ENCODE data around the gene SDK1.

The SDK1 gene

GRCh38 chr7:3370068-3370830 is 69.2 kb downstream of the SDK1 start:
- H3K27me3 ChIP-seq (replicated peaks; ENCODE audit: control insufficient read depth, insufficient read depth, low read length, poor library complexity, severe bottlenecking), result no peaks in the 10 kb centered on the region
- no peaks in the 10 kb centered on the region for H3K36me3 ChIP-seq (ENCODE audit: control insufficient read depth, insufficient read depth, low read length)
- DNase-seq, result no peak
- no peaks in the 10 kb centered on the region for H3K4me1 ChIP-seq (ENCODE audit: control insufficient read depth, insufficient read depth, low read length, poor library complexity, severe bottlenecking)
- no peaks in the 10 kb centered on the region for H3K9me3 ChIP-seq (ENCODE audit: control insufficient read depth, low read length)
- no peak overlapping the region for H3K4me3 ChIP-seq (ENCODE audit: insufficient read depth, low read depth, low read length, poor library complexity, severe bottlenecking)
- no peak overlapping the region for H3K27ac ChIP-seq (ENCODE audit: insufficient read depth, low read length, poor library complexity, severe bottlenecking)

GRCh38 chr7:3370921-3371320 is 69.9 kb downstream of the SDK1 start:
- DNase-seq, result no peak
- Histone ChIP-seq H3K9me3 (ENCODE audit: control insufficient read depth, low read length) (no peaks in the 10 kb centered on the region), H3K4me1 (ENCODE audit: control insufficient read depth, insufficient read depth, low read length, poor library complexity, severe bottlenecking) (no peaks in the 10 kb centered on the region), H3K27me3 (replicated peaks; ENCODE audit: control insufficient read depth, insufficient read depth, low read length, poor library complexity, severe bottlenecking) (no peaks in the 10 kb centered on the region), H3K4me3 (ENCODE audit: insufficient read depth, low read depth, low read length, poor library complexity, severe bottlenecking) (no peak overlapping the region), H3K36me3 (ENCODE audit: control insufficient read depth, insufficient read depth, low read length) (no peaks in the 10 kb centered on the region), H3K27ac (ENCODE audit: insufficient read depth, low read length, poor library complexity, severe bottlenecking) (no peak overlapping the region)

GRCh38 chr7:3371601-3372000 is 70.5 kb downstream of the SDK1 start:
- H3K27ac ChIP-seq (ENCODE audit: insufficient read depth, low read length, poor library complexity, severe bottlenecking), result no peak overlapping the region
- H3K9me3 ChIP-seq (ENCODE audit: control insufficient read depth, low read length), result no peaks in the 10 kb centered on the region
- H3K4me1 ChIP-seq (ENCODE audit: control insufficient read depth, insufficient read depth, low read length, poor library complexity, severe bottlenecking), result no peaks in the 10 kb centered on the region
- H3K27me3 ChIP-seq (replicated peaks; ENCODE audit: control insufficient read depth, insufficient read depth, low read length, poor library complexity, severe bottlenecking), result no peaks in the 10 kb centered on the region
- DNase-seq, result no peak
- H3K36me3 ChIP-seq (ENCODE audit: control insufficient read depth, insufficient read depth, low read length), result no peaks in the 10 kb centered on the region
- no peak overlapping the region for H3K4me3 ChIP-seq (ENCODE audit: insufficient read depth, low read depth, low read length, poor library complexity, severe bottlenecking)

GRCh38 chr7:3374239-3374638 is 73.2 kb downstream of the SDK1 start:
- no peak for DNase-seq
- H3K9me3 ChIP-seq (ENCODE audit: control insufficient read depth, low read length), result no peaks in the 10 kb centered on the region
- H3K27me3 ChIP-seq (replicated peaks; ENCODE audit: control insufficient read depth, insufficient read depth, low read length, poor library complexity, severe bottlenecking), result no peaks in the 10 kb centered on the region
- no peak overlapping the region for H3K4me3 ChIP-seq (ENCODE audit: insufficient read depth, low read depth, low read length, poor library complexity, severe bottlenecking)
- no peaks in the 10 kb centered on the region for H3K4me1 ChIP-seq (ENCODE audit: control insufficient read depth, insufficient read depth, low read length, poor library complexity, severe bottlenecking)
- no peaks in the 10 kb centered on the region for H3K36me3 ChIP-seq (ENCODE audit: control insufficient read depth, insufficient read depth, low read length)
- no peak overlapping the region for H3K27ac ChIP-seq (ENCODE audit: insufficient read depth, low read length, poor library complexity, severe bottlenecking)

- no peak for DNase-seq
- H3K4me1 ChIP-seq (ENCODE audit: control insufficient read depth, insufficient read depth, low read length, poor library complexity, severe bottlenecking), result no peaks in the 10 kb centered on the region
- H3K36me3 ChIP-seq (ENCODE audit: control insufficient read depth, insufficient read depth, low read length), result no peaks in the 10 kb centered on the region
These were observed 77.5 kb downstream of the SDK1 start for GRCh38 chr7:3378390-3379150.

GRCh38 chr7:3380034-3380433 is 79.0 kb downstream of the SDK1 start:
- H3K36me3 ChIP-seq (ENCODE audit: control insufficient read depth, insufficient read depth, low read length), result no peaks in the 10 kb centered on the region
- H3K9me3 ChIP-seq (ENCODE audit: control insufficient read depth, low read length), result no peaks in the 10 kb centered on the region
- no peaks in the 10 kb centered on the region for H3K4me1 ChIP-seq (ENCODE audit: control insufficient read depth, insufficient read depth, low read length, poor library complexity, severe bottlenecking)
- DNase-seq, result no peak
- no peak overlapping the region for H3K4me3 ChIP-seq (ENCODE audit: insufficient read depth, low read depth, low read length, poor library complexity, severe bottlenecking)
- H3K27me3 ChIP-seq (replicated peaks; ENCODE audit: control insufficient read depth, insufficient read depth, low read length, poor library complexity, severe bottlenecking), result no peaks in the 10 kb centered on the region
- H3K27ac ChIP-seq (ENCODE audit: insufficient read depth, low read length, poor library complexity, severe bottlenecking), result no peak overlapping the region

More at GRCh38 chr7:3378390-3379150, 77.5 kb downstream of the SDK1 start:
- H3K4me3 ChIP-seq (ENCODE audit: insufficient read depth, low read depth, low read length, poor library complexity, severe bottlenecking), result no peak overlapping the region
- H3K27ac ChIP-seq (ENCODE audit: insufficient read depth, low read length, poor library complexity, severe bottlenecking), result no peak overlapping the region
- H3K27me3 ChIP-seq (replicated peaks; ENCODE audit: control insufficient read depth, insufficient read depth, low read length, poor library complexity, severe bottlenecking), result no peaks in the 10 kb centered on the region
- H3K9me3 ChIP-seq (ENCODE audit: control insufficient read depth, low read length), result no peaks in the 10 kb centered on the region

- no peak for DNase-seq
- Histone ChIP-seq H3K36me3 (ENCODE audit: control insufficient read depth, insufficient read depth, low read length) (no peaks in the 10 kb centered on the region), H3K27ac (ENCODE audit: insufficient read depth, low read length, poor library complexity, severe bottlenecking) (no peak overlapping the region), H3K4me3 (ENCODE audit: insufficient read depth, low read depth, low read length, poor library complexity, severe bottlenecking) (no peak overlapping the region), H3K9me3 (ENCODE audit: control insufficient read depth, low read length) (no peaks in the 10 kb centered on the region), H3K27me3 (replicated peaks; ENCODE audit: control insufficient read depth, insufficient read depth, low read length, poor library complexity, severe bottlenecking) (no peaks in the 10 kb centered on the region), H3K4me1 (ENCODE audit: control insufficient read depth, insufficient read depth, low read length, poor library complexity, severe bottlenecking) (no peaks in the 10 kb centered on the region)
These were observed 80.0 kb downstream of the SDK1 start for GRCh38 chr7:3380886-3381685.

GRCh38 chr7:3386423-3387190 is 85.6 kb downstream of the SDK1 start:
- H3K27me3 ChIP-seq (replicated peaks; ENCODE audit: control insufficient read depth, insufficient read depth, low read length, poor library complexity, severe bottlenecking), result no peaks in the 10 kb centered on the region
- DNase-seq, result no peak
- no peaks in the 10 kb centered on the region for H3K9me3 ChIP-seq (ENCODE audit: control insufficient read depth, low read length)
- no peaks in the 10 kb centered on the region for H3K4me1 ChIP-seq (ENCODE audit: control insufficient read depth, insufficient read depth, low read length, poor library complexity, severe bottlenecking)
- no peaks in the 10 kb centered on the region for H3K36me3 ChIP-seq (ENCODE audit: control insufficient read depth, insufficient read depth, low read length)
- H3K4me3 ChIP-seq (ENCODE audit: insufficient read depth, low read depth, low read length, poor library complexity, severe bottlenecking), result no peak overlapping the region
- no peak overlapping the region for H3K27ac ChIP-seq (ENCODE audit: insufficient read depth, low read length, poor library complexity, severe bottlenecking)

- no peaks in the 10 kb centered on the region for H3K27me3 ChIP-seq (replicated peaks; ENCODE audit: control insufficient read depth, insufficient read depth, low read length, poor library complexity, severe bottlenecking)
- no peak overlapping the region for H3K27ac ChIP-seq (ENCODE audit: insufficient read depth, low read length, poor library complexity, severe bottlenecking)
- H3K36me3 ChIP-seq (ENCODE audit: control insufficient read depth, insufficient read depth, low read length), result no peaks in the 10 kb centered on the region
- no peaks in the 10 kb centered on the region for H3K4me1 ChIP-seq (ENCODE audit: control insufficient read depth, insufficient read depth, low read length, poor library complexity, severe bottlenecking)
- H3K9me3 ChIP-seq (ENCODE audit: control insufficient read depth, low read length), result peaks cover 6% of the 10 kb centered on the region
- DNase-seq, result no peak
- no peak overlapping the region for H3K4me3 ChIP-seq (ENCODE audit: insufficient read depth, low read depth, low read length, poor library complexity, severe bottlenecking)
These were observed 92.8 kb downstream of the SDK1 start for GRCh38 chr7:3393862-3394261.

Data from effector memory CD4-positive, alpha-beta T cell (primary cell).